Fibroblast of peridontal ligament (primary cell): ENCODE data around the gene KANK3.
A peak's percentile ranks its signal among the peaks of the same experiment; 100 is the strongest.
"Not testable (repeated sequence)": the region's sequence is repeated elsewhere in the genome, so short reads cannot be mapped to it uniquely, and the experiment has no call there.

Experiments used
- DNase-seq: peaks from one replicate; pipeline ENCODE4 v3.0.0-alpha.2; 2010; ENCODE audit errors: extremely low read depth

KANK3 gene

GRCh38 chr19:8318835-8319234 lies 24.2 kb downstream of the KANK3 start:
- peak; percentile 32 for DNase-seq

- no peak for DNase-seq
Measured at GRCh38 chr19:8316351-8317125, 26.5 kb downstream of the KANK3 start.

GRCh38 chr19:8314981-8315640 lies 28.0 kb downstream of the KANK3 start:
- not testable (repeated sequence) for DNase-seq

- DNase-seq, result no peak
Measured at GRCh38 chr19:8311461-8312260, 31.4 kb downstream of the KANK3 start.

GRCh38 chr19:8310342-8311055 lies 32.6 kb downstream of the KANK3 start:
- no peak for DNase-seq

- no peak for DNase-seq
Measured at GRCh38 chr19:8308891-8309291, 34.2 kb downstream of the KANK3 start.

GRCh38 chr19:8307965-8308866 lies 34.8 kb downstream of the KANK3 start, which contains the start of gene CD320:
Gene CD320 (minus strand): TSS chr19:8308358. CDS start chr19:8308290, 68 bp downstream.
- peak; percentile 86 for DNase-seq

- DNase-seq, result no peak
Measured at GRCh38 chr19:8307400-8307964, 35.6 kb downstream of the KANK3 start.

GRCh38 chr19:8306235-8307054 lies 36.6 kb downstream of the KANK3 start:
- DNase-seq, result no peak

- DNase-seq, result no peak
Measured at GRCh38 chr19:8305798-8306197, 37.3 kb downstream of the KANK3 start.

- DNase-seq, result no peak
Measured at GRCh38 chr19:8304841-8305621, 38.0 kb downstream of the KANK3 start.

- no peak for DNase-seq
Measured at GRCh38 chr19:8302734-8303133, 40.3 kb downstream of the KANK3 start.

- DNase-seq, result no peak
Measured at GRCh38 chr19:8302357-8302691, 40.7 kb downstream of the KANK3 start.

- not testable (repeated sequence) for DNase-seq
Measured at GRCh38 chr19:8291337-8291736, 51.7 kb downstream of the KANK3 start.

- DNase-seq, result not testable (repeated sequence)
Measured at GRCh38 chr19:8276508-8276907, 66.6 kb downstream of the KANK3 start.
